Smooth muscle cell (in vitro differentiated cells): Measurements from ENCODE around the gene PRPF38A. TPM values are rescaled to one million over a fixed set of nuclear protein-coding genes. Genes with fewer than 3 reads are reported as not detected.

Experiments used
- DNase-seq: peaks from one replicate; lab custom pipeline; 2025; ENCODE audit not compliant: unreplicated experiment; lab: John Stamatoyannopoulos, UW
- H2AFZ ChIP-seq: fragments of 200-600 bp; sonication (generic); 2 replicates; pipeline ENCODE4 v1.6.0; 2016; ENCODE audit warnings: antibody characterized with exemption, low read depth, mild to moderate bottlenecking
- H3F3A ChIP-seq: fragments of 200-600 bp; sonication (generic); 2 replicates; pipeline ENCODE4 v1.6.0; 2017; ENCODE audit warnings: antibody characterized with exemption, low read depth
- H3K27ac ChIP-seq: fragments of 200-600 bp; sonication (generic); 2 replicates; pipeline ENCODE4 v1.5.1; 2016; ENCODE audit warnings: low read depth, mild to moderate bottlenecking
- H3K27me3 ChIP-seq: fragments of 200-600 bp; sonication (generic); 2 replicates; pipeline ENCODE4 v1.6.1; 2016; ENCODE audit warnings: low read depth, mild to moderate bottlenecking
- H3K36me3 ChIP-seq: fragments of 200-600 bp; sonication (generic); 2 replicates; pipeline ENCODE4 v1.5.1; 2016; ENCODE audit warnings: low read depth
- H3K4me1 ChIP-seq: fragments of 200-600 bp; sonication (generic); 2 replicates; pipeline ENCODE4 v1.5.1; 2016; ENCODE audit warnings: low read depth
- H3K4me2 ChIP-seq: fragments of 200-600 bp; sonication (generic); 2 replicates; pipeline ENCODE4 v1.6.0; 2016; ENCODE audit warnings: mild to moderate bottlenecking
- H3K4me3 ChIP-seq: fragments of 200-600 bp; sonication (generic); 2 replicates; pipeline ENCODE4 v1.5.1; 2016; ENCODE audit warnings: mild to moderate bottlenecking
- H3K79me2 ChIP-seq: fragments of 200-600 bp; sonication (generic); 2 replicates; pipeline ENCODE4 v1.6.0; 2016; ENCODE audit warnings: low read depth, mild to moderate bottlenecking
- H3K9ac ChIP-seq: fragments of 200-600 bp; sonication (generic); 2 replicates; pipeline ENCODE4 v1.6.0; 2016; ENCODE audit warnings: low read depth
- H3K9me3 ChIP-seq: fragments of 200-600 bp; sonication (generic); replicated peaks from 2 replicates; pipeline ENCODE4 v1.5.1; 2016; ENCODE audit warnings: low read depth
- H4K20me1 ChIP-seq: fragments of 200-600 bp; sonication (generic); 2 replicates; pipeline ENCODE4 v1.6.0; 2016; ENCODE audit warnings: low read depth
- CTCF ChIP-seq: fragments of 200-600 bp; sonication (generic); IDR thresholded peaks from 2 replicates; pipeline ENCODE4 v1.5.1; 2017; ENCODE audit warnings: borderline replicate concordance, mild to moderate bottlenecking, antibody characterized with exemption; ENCODE audit not compliant: insufficient read depth, poor library complexity, severe bottlenecking
- WGBS: methylation state at CpG from one replicate; pipeline ENCODE4 v1.1.7; 2016; ENCODE audit warnings: low lambda C conversion rate; 5-methylcytosine and 5-hydroxymethylcytosine counted together
- polyA plus RNA-seq: library from polyadenylated mRNA; unstranded; fragments of >200 nt; fragmentation: Nextera tagmentation; extraction: Ambion mirVana; gene quantifications from 2 replicates; pipeline ENCODE4 v1.2.1, GENCODE V29; 2016
- total RNA-seq: library from RNA; depleted of rRNA; stranded (reverse); fragments of >200 nt; gene quantifications from 2 replicates; pipeline ENCODE4 v1.2.3, GENCODE V29; 2014

The PRPF38A gene
- total and polyA plus RNA-seq, 2 experiments from 2014 or later: 23.2 to 28.0 TPM

DNA sequence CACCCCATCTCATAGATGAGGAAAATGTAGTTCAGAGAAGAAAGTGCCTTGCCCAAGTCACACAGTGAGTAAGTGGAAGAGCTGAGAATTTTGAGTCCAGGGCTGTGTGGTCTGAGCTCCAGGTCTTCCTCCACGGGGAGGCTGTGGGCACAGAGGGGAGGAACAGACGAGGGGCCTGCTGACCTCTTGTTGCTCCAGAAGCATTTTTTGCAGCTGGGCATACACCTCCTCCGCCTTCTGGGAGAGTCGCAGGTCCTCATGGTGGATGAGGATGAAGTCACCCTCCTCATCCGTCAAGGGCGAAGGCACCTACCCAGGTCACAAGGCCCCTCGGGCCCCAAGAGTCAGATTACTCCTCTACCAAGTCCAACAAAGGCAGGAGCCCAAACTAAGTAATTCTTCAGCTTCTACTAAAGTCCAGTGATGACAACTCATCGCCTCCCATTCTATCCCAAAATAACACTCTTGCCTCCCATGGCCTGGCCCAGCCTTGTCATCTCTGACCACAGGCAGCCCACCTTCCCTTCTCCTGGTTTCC is 47.5 kb upstream of the PRPF38A start:
- Histone ChIP-seq H3K36me3 (peaks cover 15% of the 10 kb centered on the region), H3F3A (peaks cover 25% of the 10 kb centered on the region), H3K27me3 (no peaks in the 10 kb centered on the region), H3K4me1 (no peaks in the 10 kb centered on the region), H3K4me3 (no peak overlapping the region), H3K9ac (no peak overlapping the region), H3K4me2 (no peak overlapping the region), H4K20me1 (no peaks in the 10 kb centered on the region), H3K79me2 (no peaks in the 10 kb centered on the region), H3K9me3 (no peaks in the 10 kb centered on the region), H3K27ac (no peak overlapping the region), H2AFZ (no peak overlapping the region)
- TF ChIP-seq CTCF: no peak
- 95% methylated on average over 8 of the region's 8 CpGs for WGBS
- DNase-seq: no peak

DNA sequence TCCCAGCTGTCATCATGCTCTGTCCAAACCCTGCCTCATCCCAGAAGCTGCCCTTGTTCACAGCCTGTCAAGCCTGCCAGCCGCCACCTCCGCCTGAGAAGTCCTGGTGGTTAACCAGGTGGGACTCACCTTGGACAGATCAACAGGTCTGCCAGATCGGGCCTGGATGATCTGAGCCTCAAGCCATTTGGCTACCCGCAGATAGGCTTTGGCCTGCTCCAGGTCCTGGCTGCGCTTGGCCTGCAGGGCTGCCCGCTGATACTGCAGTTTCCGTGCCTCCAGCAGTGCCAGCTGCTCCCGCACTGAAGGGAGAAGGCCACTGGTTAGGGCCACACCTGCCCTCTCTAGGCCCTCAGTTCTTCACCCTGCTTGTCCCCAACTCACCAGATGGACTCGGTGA is 47.0 kb upstream of the PRPF38A start:
- Histone ChIP-seq H3K27me3 (no peaks in the 10 kb centered on the region), H3K9ac (no peak overlapping the region)
- 96% methylated on average over 9 of the region's 9 CpGs for WGBS

GRCh38 chr1:52358851-52359497 is 45.4 kb upstream of the PRPF38A start:
- H3K4me3 ChIP-seq: no peak overlapping the region
- no peak overlapping the region for H2AFZ ChIP-seq
- H3K9me3 ChIP-seq: no peaks in the 10 kb centered on the region
- no peak for DNase-seq
- H3K4me1 ChIP-seq: no peaks in the 10 kb centered on the region
- peaks cover 7% of the 10 kb centered on the region for H3F3A ChIP-seq
- no peak overlapping the region for H3K4me2 ChIP-seq
- H4K20me1 ChIP-seq: peaks cover 1% of the 10 kb centered on the region
- no peak for TF ChIP-seq CTCF
- H3K36me3 ChIP-seq: peaks cover 15% of the 10 kb centered on the region
- no peak overlapping the region for H3K27ac ChIP-seq
- no peak overlapping the region for H3K9ac ChIP-seq
- WGBS: 98% methylated on average over 18 of the region's 18 CpGs
- H3K27me3 ChIP-seq: no peaks in the 10 kb centered on the region
- H3K79me2 ChIP-seq: peaks cover under 1% of the 10 kb centered on the region

More for the DNA sequence above, 47.0 kb upstream of the PRPF38A start:
- TF ChIP-seq CTCF: no peak
- Histone ChIP-seq H3K4me2 (no peak overlapping the region), H3K9me3 (no peaks in the 10 kb centered on the region), H3K4me3 (no peak overlapping the region), H3K79me2 (no peaks in the 10 kb centered on the region), H3K27ac (no peak overlapping the region), H3F3A (peaks cover 20% of the 10 kb centered on the region), H3K4me1 (no peaks in the 10 kb centered on the region), H4K20me1 (no peaks in the 10 kb centered on the region), H3K36me3 (peaks cover 15% of the 10 kb centered on the region), H2AFZ (no peak overlapping the region)
- DNase-seq: no peak
